H1 (cell line): ENCODE data around the gene MCCC1. TPM values are rescaled to one million over a fixed set of nuclear protein-coding genes. Genes with fewer than 3 reads are reported as not detected.

ENCODE experiments used
- CTCF ChIA-PET: fragments of 300-600 bp; sonication (Branson Sonifier 250); formaldehyde crosslinking; loops from one replicate; lab custom pipeline; 2021; ENCODE audit not compliant: partially characterized antibody; lab: Charles Lee
- POLR2A ChIA-PET: fragments of 300-600 bp; sonication (Branson Sonifier 250); formaldehyde crosslinking; loops from one replicate; lab custom pipeline; 2021; ENCODE audit warnings: inconsistent platforms; ENCODE audit not compliant: partially characterized antibody; lab: Charles Lee
- DNase-seq, 2 experiments: peaks; one replicate each; pipeline versions ENCODE4 v3.0.0 to v3.0.0-alpha.2; 2010 to 2022; ENCODE audit warnings: low spot score in 2 of 2, low read depth in 1 of 2, mixed read lengths in 1 of 2
- FAIRE-seq: peaks from 2 replicates; lab custom pipeline; 2011; peaks lifted over from hg19 to GRCh38; lab: Jason Lieb, UNC
- H2AFZ ChIP-seq: 2 replicates; pipeline ENCODE4 v1.8.1; 2012; ENCODE audit warnings: low read length, inconsistent platforms
- H2AK5ac ChIP-seq: 2 replicates; pipeline ENCODE4 v1.6.1; 2013; ENCODE audit warnings: low read depth, low read length
- H2BK120ac ChIP-seq: replicated peaks from 2 replicates; pipeline ENCODE3; 2013; ENCODE audit warnings: low read depth, low read length, inconsistent platforms
- H2BK12ac ChIP-seq: 2 replicates; pipeline ENCODE4 v1.6.1; 2013; ENCODE audit warnings: low read depth, low read length
- H2BK15ac ChIP-seq: 2 replicates; pipeline ENCODE4 v1.6.1; 2013; ENCODE audit warnings: low read length
- H2BK20ac ChIP-seq: 2 replicates; pipeline ENCODE4 v1.6.1; 2013; ENCODE audit warnings: low read length
- H2BK5ac ChIP-seq: 2 replicates; pipeline ENCODE4 v1.6.1; 2013; ENCODE audit warnings: low read depth, low read length
- H3K14ac ChIP-seq: 2 replicates; pipeline ENCODE4 v1.6.1; 2013; ENCODE audit warnings: inconsistent platforms; ENCODE audit not compliant: insufficient read length
- H3K18ac ChIP-seq: 2 replicates; pipeline ENCODE4 v1.6.1; 2013; ENCODE audit warnings: low read length; ENCODE audit errors: extremely low read depth
- H3K23ac ChIP-seq: 2 replicates; pipeline ENCODE4 v1.6.1; 2013; ENCODE audit warnings: inconsistent platforms; ENCODE audit not compliant: insufficient read length
- H3K23me2 ChIP-seq: 2 replicates; pipeline ENCODE4 v1.6.1; 2013; ENCODE audit warnings: low read depth, low read length
- H3K27ac ChIP-seq: 2 replicates; pipeline ENCODE4 v1.6.1; 2011; ENCODE audit warnings: low read depth, low read length, inconsistent platforms
- H3K27me3 ChIP-seq, 4 experiments: replicated peaks in 1 of 4; 1 replicate in 1 of 4; 2 replicates in 3 of 4; pipeline versions ENCODE4 v1.6.1 to v1.8.1; 2011 to 2013; ENCODE audit warnings: low read length in 3 of 4, mild to moderate bottlenecking in 3 of 4, inconsistent platforms in 2 of 4, mixed read lengths in 2 of 4, moderate library complexity in 1 of 4; ENCODE audit not compliant: control insufficient read depth in 3 of 4, insufficient read depth in 3 of 4; ENCODE audit errors: extremely low read depth in 1 of 4
- H3K36me3 ChIP-seq, 4 experiments: 2 replicates each; pipeline versions ENCODE4 v1.6.1 to v1.8.1; 2011 to 2013; ENCODE audit warnings: mild to moderate bottlenecking in 4 of 4, low read length in 3 of 4, moderate library complexity in 2 of 4, control low read depth in 1 of 4, inconsistent platforms in 1 of 4; ENCODE audit not compliant: insufficient read depth in 4 of 4, control insufficient read depth in 2 of 4
- H3K4ac ChIP-seq: replicated peaks from 2 replicates; pipeline ENCODE3; 2013; ENCODE audit warnings: low read length, low read depth, mixed read lengths, inconsistent platforms; ENCODE audit not compliant: insufficient read length
- H3K4me1 ChIP-seq, 4 experiments: replicated peaks in 1 of 4; 1 replicate in 1 of 4; 2 replicates in 3 of 4; pipeline versions ENCODE4 v1.6.1 to v1.8.1; 2011 to 2013; ENCODE audit warnings: low read length in 3 of 4, inconsistent platforms in 2 of 4, mixed read lengths in 1 of 4; ENCODE audit not compliant: insufficient read depth in 4 of 4, control insufficient read depth in 3 of 4
- H3K4me2 ChIP-seq, 2 experiments: 2 replicates each; pipeline versions ENCODE4 v1.6.1 to v1.8.1; 2011 to 2013; ENCODE audit warnings: low read depth in 2 of 2, low read length in 2 of 2, control low read depth in 1 of 2, inconsistent platforms in 1 of 2, mild to moderate bottlenecking in 1 of 2; ENCODE audit not compliant: insufficient read depth in 1 of 2
- H3K4me3 ChIP-seq, 4 experiments: fragments of 200-600, 300-600 bp in 1 of 4; sonication (generic), shearing (Covaris generic), sonication (Bioruptor Twin) in 1 of 4; 2 replicates each; pipeline versions ENCODE4 v1.5.1 to v1.8.1; 2011 to 2016; ENCODE audit warnings: low read length in 4 of 4, low read depth in 3 of 4, control low read depth in 2 of 4, inconsistent platforms in 2 of 4, mild to moderate bottlenecking in 2 of 4, mixed read lengths in 1 of 4, moderate library complexity in 1 of 4; ENCODE audit not compliant: insufficient read depth in 2 of 4; ENCODE audit errors: extremely low read depth in 1 of 4
- H3K56ac ChIP-seq: replicated peaks from 2 replicates; pipeline ENCODE3; 2013; ENCODE audit warnings: low read depth, mild to moderate bottlenecking, mixed read lengths, low read length, inconsistent platforms; ENCODE audit not compliant: insufficient read length
- H3K79me1 ChIP-seq: 2 replicates; pipeline ENCODE4 v1.6.1; 2013; ENCODE audit warnings: low read depth, low read length, control low read depth
- H3K79me2 ChIP-seq, 2 experiments: 2 replicates each; pipeline versions ENCODE4 v1.6.1 to v1.8.1; 2012 to 2013; ENCODE audit warnings: low read length in 2 of 2, mild to moderate bottlenecking in 2 of 2, inconsistent platforms in 1 of 2; ENCODE audit not compliant: insufficient read depth in 2 of 2, control insufficient read depth in 1 of 2
- H3K9ac ChIP-seq, 4 experiments: replicated peaks in 1 of 4; 1 replicate in 1 of 4; 2 replicates in 3 of 4; pipeline versions ENCODE4 v1.6.1 to v1.8.1; 2011 to 2013; ENCODE audit warnings: low read depth in 3 of 4, low read length in 3 of 4, control low read depth in 2 of 4, mild to moderate bottlenecking in 2 of 4, moderate library complexity in 2 of 4, inconsistent platforms in 1 of 4; ENCODE audit errors: extremely low read depth in 1 of 4
- H3K9me3 ChIP-seq, 2 experiments: 2 replicates each; pipeline versions ENCODE4 v1.6.1 to v1.8.1; 2012 to 2013; ENCODE audit warnings: mild to moderate bottlenecking in 2 of 2, moderate library complexity in 2 of 2, control low read depth in 1 of 2, inconsistent platforms in 1 of 2, low read depth in 1 of 2, low read length in 1 of 2, mixed read lengths in 1 of 2; ENCODE audit not compliant: insufficient read depth in 2 of 2
- H4K20me1 ChIP-seq, 2 experiments: replicated peaks in 1 of 2; 2 replicates each; pipeline versions ENCODE3 to v1.8.1; 2011 to 2013; ENCODE audit warnings: inconsistent platforms in 2 of 2, low read length in 2 of 2, mild to moderate bottlenecking in 1 of 2; ENCODE audit not compliant: insufficient read depth in 2 of 2, control insufficient read depth in 1 of 2
- H4K5ac ChIP-seq: 2 replicates; pipeline ENCODE4 v1.6.1; 2013; ENCODE audit warnings: low read length, low read depth, mixed read lengths, inconsistent platforms; ENCODE audit not compliant: insufficient read length
- H4K8ac ChIP-seq: 2 replicates; pipeline ENCODE4 v1.8.0; 2013; ENCODE audit warnings: mild to moderate bottlenecking, moderate library complexity, low read length, inconsistent platforms; ENCODE audit not compliant: insufficient read depth; ENCODE audit errors: extremely low read depth
- H4K91ac ChIP-seq: replicated peaks from 2 replicates; pipeline ENCODE3; 2013; ENCODE audit warnings: low read length, mixed read lengths, inconsistent platforms; ENCODE audit not compliant: insufficient read length
- CEBPB ChIP-seq: IDR thresholded peaks from 2 replicates; pipeline ENCODE4 v1.6.1; 2012; ENCODE audit warnings: low read depth, low read length
- JUN ChIP-seq: IDR thresholded peaks from 2 replicates; pipeline ENCODE4 v1.6.1; 2011; ENCODE audit warnings: low read depth, mild to moderate bottlenecking, improper control_type of control experiment, low read length
- KDM1A ChIP-seq: fragments of 200-600, 300-600 bp; sonication (generic); IDR thresholded peaks from 2 replicates; pipeline ENCODE4 v1.7.1; 2016; ENCODE audit warnings: mild to moderate bottlenecking, low read length, borderline replicate concordance
- POLR2A ChIP-seq, 2 experiments: IDR thresholded peaks; 1 replicate in 1 of 2; 2 replicates in 1 of 2; pipeline ENCODE4 v1.6.1; 2011; ENCODE audit warnings: low read depth in 2 of 2, low read length in 2 of 2, mild to moderate bottlenecking in 2 of 2; ENCODE audit errors: control extremely low read depth in 1 of 2
- POU5F1 ChIP-seq: IDR thresholded peaks from 2 replicates; pipeline ENCODE4 v1.6.1; 2011; ENCODE audit warnings: low read depth, mild to moderate bottlenecking, low read length, moderate library complexity
- RFX5 ChIP-seq: IDR thresholded peaks from 2 replicates; pipeline ENCODE4 v1.6.1; 2011; ENCODE audit warnings: low read depth, low read length, improper control_type of control experiment, borderline replicate concordance
- RNF2 ChIP-seq: fragments of 200-900, 300-1000 bp; sonication (generic); IDR thresholded peaks from 2 replicates; pipeline ENCODE4 v1.7.1; 2016; ENCODE audit warnings: borderline replicate concordance, low read depth, mild to moderate bottlenecking, antibody characterized with exemption, low read length; ENCODE audit not compliant: poor library complexity, severe bottlenecking; ENCODE audit errors: missing control alignments
- SIRT6 ChIP-seq: IDR thresholded peaks from one replicate; pipeline ENCODE4 v1.7.1; 2012; ENCODE audit warnings: low read length, inconsistent platforms
- SP2 ChIP-seq: IDR thresholded peaks from 2 replicates; pipeline ENCODE4 v1.6.1; 2012; ENCODE audit warnings: mild to moderate bottlenecking, low read length, inconsistent platforms
- SUZ12 ChIP-seq: fragments of 200-600 bp; sonication (generic); IDR thresholded peaks from 2 replicates; pipeline ENCODE4 v1.6.1; 2012; ENCODE audit warnings: mild to moderate bottlenecking, inconsistent platforms, low read length, moderate library complexity, mixed read lengths
- TAF7 ChIP-seq: optimal IDR thresholded peaks from 2 replicates; pipeline ENCODE3; 2011; ENCODE audit warnings: low read depth, mild to moderate bottlenecking, inconsistent platforms, low read length, moderate library complexity, borderline replicate concordance
- TEAD4 ChIP-seq: IDR thresholded peaks from 2 replicates; pipeline ENCODE4 v1.6.1; 2012; ENCODE audit warnings: low read depth, low read length, inconsistent platforms, mixed read lengths
- ZNF274 ChIP-seq: IDR thresholded peaks from 2 replicates; pipeline ENCODE4 v1.7.0; 2012; ENCODE audit warnings: low read length, borderline replicate concordance; ENCODE audit errors: extremely low read depth
- WGBS, 2 experiments: shearing (Covaris generic) in 1 of 2; methylation state at CpG; one replicate each; pipeline versions ENCODE4 v1.1.6 to v1.1.7; 2013 to 2015; ENCODE audit warnings: low lambda C conversion rate in 2 of 2, mixed read lengths in 2 of 2, inconsistent platforms in 1 of 2, low coverage in 1 of 2, missing lambda C conversion rate in 1 of 2; ENCODE audit not compliant: insufficient replicate concordance in 2 of 2, insufficient coverage in 1 of 2, insufficient read length in 1 of 2; ENCODE audit errors: extremely low coverage in 1 of 2, missing lambda C conversion rate in 1 of 2; 5-methylcytosine and 5-hydroxymethylcytosine counted together
- polyA plus RNA-seq, 7 experiments: library from polyadenylated mRNA; depleted of rRNA in 3 of 7; stranded (reverse) in 5 of 7; unstranded in 2 of 7; fragments of >200 nt in 5 of 7; fragments of 200-250 nt in 2 of 7; gene quantifications; 1 replicate in 5 of 7; 2 replicates in 1 of 7; 4 replicates in 1 of 7; pipeline versions ENCODE4 v1.2.1 to v1.2.3, GENCODE V29; 2011 to 2013; ENCODE audit warnings: missing spikeins in 2 of 7, mixed read lengths in 2 of 7
- total RNA-seq: library from RNA; stranded (reverse); fragmentation: NEBNext Ultra II Directional; extraction: Animal tissue kit (Norgen Biotek cat#: 25700); gene quantifications from 2 replicates; pipeline ENCODE4 v1.2.1, GENCODE V29; 2021

The MCCC1 gene
- total and polyA plus RNA-seq, 2 of the 8 experiments (the other 6 are each of a cell fraction or from before 2014, with no cell fraction given): 10.8 to 21.5 TPM

DNA sequence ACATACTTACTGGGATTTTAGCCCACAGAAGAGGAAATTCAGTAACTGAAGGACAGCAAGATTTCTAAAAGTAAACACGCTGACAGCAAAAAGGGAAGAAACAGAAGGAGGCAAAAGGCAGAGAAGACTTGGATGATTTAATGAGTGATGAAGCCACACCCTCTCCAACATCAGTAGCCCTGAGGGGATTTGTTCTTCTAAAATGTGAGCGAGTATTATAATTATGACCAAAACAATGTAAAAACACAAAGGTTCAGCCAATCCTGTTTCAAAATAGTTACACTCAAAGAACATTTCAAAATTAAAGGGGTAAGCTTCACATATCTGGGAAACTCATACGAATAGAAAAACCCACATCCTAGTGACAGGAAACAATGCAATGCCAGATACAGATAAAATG, 25.0 kb downstream of the MCCC1 start:
- DNase-seq (no peak), FAIRE-seq (no peak)
- no peaks in the 10 kb centered on the region for H3K4me1 ChIP-seq
- H2BK15ac ChIP-seq: no peak overlapping the region
- H3K18ac ChIP-seq: no peak overlapping the region
- H3K79me1 ChIP-seq: no peaks in the 10 kb centered on the region
- no peak overlapping the region for H3K4me3 ChIP-seq
- no peak overlapping the region for H2AK5ac ChIP-seq
- H2BK12ac ChIP-seq: no peak overlapping the region
- H3K4me2 ChIP-seq: no peak overlapping the region
- peaks cover 0 to 45% (median 7%) of the 10 kb centered on the region in 4 experiments; a peak in 7 of 8 replicates for H3K36me3 ChIP-seq
- no peak overlapping the region for H4K5ac ChIP-seq
- H3K27ac ChIP-seq: no peak overlapping the region
- no peak overlapping the region for H4K8ac ChIP-seq
- no peak overlapping the region for H3K9ac ChIP-seq
- TF ChIP-seq POU5F1 (no peak), SP2 (no peak), TAF7 (no peak), RFX5 (no peak), ZNF274 (no peak), CEBPB (no peak), RNF2 (no peak), SIRT6 (no peak), KDM1A (no peak), TEAD4 (no peak), POLR2A (IDR thresholded peaks at IDR 0.05; ENCODE audit: control extremely low read depth in 1 of 2, low read depth in 2 of 2, low read length in 2 of 2) (no peak), JUN (no peak), SUZ12 (no peak)
- H4K91ac ChIP-seq: no peak overlapping the region
- H2BK20ac ChIP-seq: no peak overlapping the region
- H3K23ac ChIP-seq: no peak overlapping the region
- no peaks in the 10 kb centered on the region for H3K27me3 ChIP-seq
- H3K23me2 ChIP-seq: no peaks in the 10 kb centered on the region
- no peak overlapping the region for H2BK120ac ChIP-seq
- peaks cover under 1 to 8% of the 10 kb centered on the region in 2 experiments; a peak in 2 of 4 replicates for H3K9me3 ChIP-seq
- H3K79me2 ChIP-seq: no peaks in the 10 kb centered on the region
- WGBS, 2 experiments: 83% methylated on average over 3 of the region's 3 CpGs; no CpG with 5 or more reads in 1 of the 2 experiments
- H3K14ac ChIP-seq: no peak overlapping the region
- no peak overlapping the region for H3K56ac ChIP-seq
- H2AFZ ChIP-seq: no peak overlapping the region
- CTCF ChIA-PET: interaction anchor here (1.0 kb wide), 1 partner anchor 11 kb away, joined by 4 read pairs; no protein-coding TSS in a partner anchor
- H4K20me1 ChIP-seq: no peaks in the 10 kb centered on the region
- no peak overlapping the region for H3K4ac ChIP-seq
- no peak overlapping the region for H2BK5ac ChIP-seq
- POLR2A ChIA-PET: no interaction called here
